ENCODE data around the gene PRKAR1B.

The PRKAR1B gene

DNA sequence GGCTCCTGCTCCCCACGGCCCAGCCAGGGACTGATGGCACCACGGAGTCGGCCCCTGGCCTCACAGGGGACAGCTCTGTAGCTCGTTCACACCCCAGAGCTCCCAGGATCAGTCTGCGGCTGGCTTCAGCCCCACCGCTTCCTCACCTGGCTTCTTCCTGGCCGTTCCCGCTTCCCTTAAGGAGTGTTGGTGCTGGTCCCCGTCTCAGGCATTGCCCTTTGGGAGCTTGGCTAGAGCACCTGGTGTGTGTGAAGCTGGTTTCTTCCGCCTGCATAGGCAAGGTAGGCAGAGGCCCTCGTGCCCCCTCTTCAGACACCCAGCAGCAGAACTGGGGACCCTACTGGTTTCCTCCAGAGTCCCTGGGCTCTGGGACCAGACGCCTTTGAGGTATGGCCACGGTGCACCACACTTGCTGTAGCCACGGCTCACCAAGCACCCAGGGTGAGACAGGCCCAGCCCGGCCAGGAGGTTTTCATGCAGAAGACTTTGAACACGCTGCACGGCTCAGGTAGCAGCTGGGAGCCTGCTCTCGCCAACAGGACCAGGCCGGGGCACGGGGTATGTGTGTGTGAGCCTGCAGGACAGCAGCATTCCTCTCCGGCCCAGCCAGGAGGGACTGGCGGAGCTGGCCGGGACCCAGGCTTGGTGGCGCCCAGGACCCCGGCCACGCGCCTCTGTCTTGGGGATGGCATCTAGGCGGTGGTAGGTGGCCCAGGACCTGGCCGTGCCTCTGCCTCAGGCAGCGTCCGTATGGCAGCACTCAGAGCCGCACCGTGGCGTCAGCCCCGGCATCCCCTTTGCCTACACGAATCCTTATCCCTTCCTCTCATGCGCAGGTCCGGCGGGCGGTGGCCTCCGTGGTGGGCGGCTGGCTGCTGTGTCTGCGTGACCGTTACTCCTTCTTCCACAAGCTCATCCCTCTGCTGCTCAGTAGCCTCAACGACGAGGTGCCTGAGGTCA is 13.2 kb upstream of the PRKAR1B start:
- DNase-seq: no peak

DNA sequence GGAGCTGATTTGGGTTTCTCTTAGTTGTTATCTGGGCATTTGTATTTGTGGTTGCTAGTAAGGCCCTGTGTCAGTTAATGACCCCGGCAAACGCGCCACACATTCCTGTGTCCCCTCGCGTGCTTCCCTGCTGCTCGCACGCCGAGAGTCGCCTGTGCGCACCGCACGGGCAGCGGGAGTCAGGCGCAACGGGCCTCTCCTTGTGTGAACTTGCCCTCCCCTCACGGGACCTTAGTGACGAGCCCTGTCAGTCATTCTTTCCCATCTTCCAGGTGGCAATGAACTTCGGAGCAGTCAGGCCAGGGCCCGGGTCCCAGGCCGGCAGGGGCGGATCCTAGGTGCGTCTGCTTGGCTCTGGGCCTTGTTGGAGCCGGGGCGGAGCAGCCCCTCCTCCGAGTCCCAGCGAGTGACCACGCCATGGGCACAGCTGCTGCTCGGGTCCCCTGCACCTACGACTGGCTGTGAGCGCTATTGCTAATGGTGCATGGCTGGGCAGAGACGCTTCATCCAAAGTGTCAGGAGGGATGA is 12.4 kb upstream of the PRKAR1B start:
- no peak for DNase-seq

DNA sequence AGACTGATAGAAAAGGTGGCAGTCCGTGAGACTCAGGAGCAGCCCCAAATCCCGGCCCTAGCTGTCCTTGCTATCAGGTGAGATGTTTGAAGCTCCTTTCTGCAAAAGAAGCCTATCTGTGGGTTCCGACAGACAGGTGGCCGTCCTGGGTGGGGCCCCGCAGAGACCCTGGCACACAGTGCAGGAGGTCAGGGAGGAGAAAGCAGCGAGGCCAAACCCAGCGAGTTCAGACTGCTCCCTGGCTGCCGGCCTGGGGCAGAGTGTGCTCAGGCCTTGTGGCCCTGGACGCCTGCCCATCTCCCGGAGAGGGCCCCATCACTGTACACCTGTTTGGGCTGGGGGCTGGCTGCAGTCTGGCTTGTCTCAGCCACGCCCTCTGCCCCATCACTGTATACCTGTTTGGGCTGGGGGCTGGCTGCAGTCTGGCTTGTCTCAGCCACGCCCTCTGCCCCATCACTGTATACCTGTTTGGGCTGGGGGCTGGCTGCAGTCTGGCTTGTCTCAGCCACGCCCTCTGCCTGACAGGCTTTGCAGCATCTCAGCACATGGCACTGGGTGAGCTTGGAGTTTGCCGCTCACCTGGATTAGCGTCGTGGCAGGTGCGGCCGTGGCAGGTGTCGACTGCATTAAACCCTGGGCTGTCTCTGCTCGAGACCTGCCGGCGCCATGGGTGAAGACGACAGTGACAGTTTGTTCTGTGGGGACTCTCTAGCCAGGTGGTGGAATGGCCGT is 11.8 kb upstream of the PRKAR1B start:
- DNase-seq: no peak

DNA sequence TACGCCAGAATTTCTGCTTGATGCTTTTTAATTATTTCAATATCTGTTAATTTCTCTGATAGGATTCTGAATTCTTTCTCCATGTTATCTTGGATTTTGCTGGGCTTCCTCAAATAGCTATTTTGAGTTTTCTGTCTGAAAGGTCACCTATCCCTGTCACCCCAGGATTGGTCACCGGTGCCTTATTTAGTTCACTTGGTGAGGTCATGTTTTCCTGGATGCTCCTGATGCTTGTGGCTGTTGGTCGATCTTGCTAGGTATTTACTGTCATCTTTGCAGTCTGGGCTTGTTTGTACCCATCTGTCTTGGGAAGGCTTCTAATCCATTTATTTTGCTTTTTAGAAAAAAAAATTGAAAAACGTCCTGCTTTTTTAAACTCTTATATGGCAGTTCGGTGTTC is 11.2 kb upstream of the PRKAR1B start:
- no peak for DNase-seq

DNA sequence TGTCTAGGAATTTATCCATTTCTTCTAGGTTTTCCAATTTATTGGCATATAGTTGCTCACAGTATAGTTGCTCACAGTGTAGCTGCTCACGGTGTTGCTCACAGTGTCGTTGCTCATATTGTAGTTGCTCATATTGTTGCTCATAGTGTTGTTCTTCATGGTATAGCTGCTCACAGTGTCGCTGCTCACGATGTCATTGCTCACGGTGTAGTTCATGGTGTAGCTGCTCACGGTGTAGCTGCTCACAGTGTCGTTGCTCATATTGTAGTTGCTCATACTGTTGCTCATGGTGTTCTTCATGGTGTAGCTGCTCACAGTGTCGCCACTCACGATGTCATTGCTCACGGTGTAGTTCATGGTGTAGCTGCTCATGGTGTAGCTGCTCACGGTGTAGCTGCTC is 7.7 kb upstream of the PRKAR1B start:
- no peak for DNase-seq

DNA sequence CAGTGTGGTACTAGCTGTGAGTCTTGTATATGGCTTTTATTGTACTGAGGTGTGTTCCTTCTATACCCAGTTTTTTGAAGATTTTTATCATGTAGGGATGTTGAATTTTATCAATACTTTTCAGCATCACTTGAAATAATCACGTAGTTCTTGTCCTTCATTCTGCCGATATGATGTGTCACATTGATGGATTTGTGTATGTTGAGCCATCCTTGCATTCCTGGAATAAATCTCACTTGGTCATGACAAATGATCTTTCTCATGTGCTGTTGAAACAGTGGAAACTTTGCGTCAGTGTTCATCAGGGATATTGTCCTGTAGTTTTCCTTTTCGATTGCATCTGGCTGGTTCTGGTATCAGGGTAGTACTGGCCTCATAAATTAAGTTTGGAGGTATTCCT is 7.1 kb upstream of the PRKAR1B start:
- DNase-seq: no peak

DNA sequence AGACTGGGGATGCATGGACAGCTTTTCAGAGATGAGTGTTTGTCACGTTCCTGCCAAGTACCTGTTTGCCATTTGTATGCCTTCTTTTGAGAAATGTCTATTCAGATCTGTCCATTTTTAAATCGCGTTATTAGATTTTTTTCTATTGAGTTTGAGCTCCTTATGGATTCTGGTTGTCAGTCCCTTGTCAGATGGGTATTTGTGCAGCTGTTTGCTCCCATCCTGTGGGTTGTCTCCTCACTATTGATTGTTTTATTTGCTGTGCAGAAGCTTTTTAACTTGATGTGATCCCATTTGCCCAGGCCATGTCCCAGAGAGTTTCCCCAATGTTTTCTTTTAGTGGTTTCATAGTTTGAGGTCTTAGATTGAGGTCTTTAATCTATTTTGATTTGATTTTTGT is 5.5 kb upstream of the PRKAR1B start:
- no peak for DNase-seq

DNA sequence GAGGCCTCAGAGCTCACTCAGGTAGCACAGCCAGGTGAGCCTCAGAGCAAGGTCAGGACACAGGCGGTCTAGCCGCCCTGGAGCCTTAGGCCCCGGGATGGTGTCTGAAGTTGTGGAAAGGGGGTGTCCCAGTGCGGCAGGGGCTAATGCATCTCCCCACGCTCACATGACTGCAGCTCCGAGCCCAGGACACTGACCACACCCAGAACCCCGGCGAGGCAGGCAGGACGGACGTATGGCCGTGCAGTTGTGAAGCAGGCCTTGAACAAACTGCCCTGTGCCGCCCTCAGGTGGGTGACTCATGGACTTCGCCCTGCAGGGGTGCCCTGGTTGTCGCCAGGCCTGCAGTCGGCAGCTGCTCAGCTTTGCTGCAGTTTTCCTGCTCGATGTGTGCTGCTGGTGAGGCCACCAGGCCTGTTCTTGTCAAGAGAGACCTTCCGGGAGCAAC is 5.0 kb upstream of the PRKAR1B start:
- DNase-seq: no peak

DNA sequence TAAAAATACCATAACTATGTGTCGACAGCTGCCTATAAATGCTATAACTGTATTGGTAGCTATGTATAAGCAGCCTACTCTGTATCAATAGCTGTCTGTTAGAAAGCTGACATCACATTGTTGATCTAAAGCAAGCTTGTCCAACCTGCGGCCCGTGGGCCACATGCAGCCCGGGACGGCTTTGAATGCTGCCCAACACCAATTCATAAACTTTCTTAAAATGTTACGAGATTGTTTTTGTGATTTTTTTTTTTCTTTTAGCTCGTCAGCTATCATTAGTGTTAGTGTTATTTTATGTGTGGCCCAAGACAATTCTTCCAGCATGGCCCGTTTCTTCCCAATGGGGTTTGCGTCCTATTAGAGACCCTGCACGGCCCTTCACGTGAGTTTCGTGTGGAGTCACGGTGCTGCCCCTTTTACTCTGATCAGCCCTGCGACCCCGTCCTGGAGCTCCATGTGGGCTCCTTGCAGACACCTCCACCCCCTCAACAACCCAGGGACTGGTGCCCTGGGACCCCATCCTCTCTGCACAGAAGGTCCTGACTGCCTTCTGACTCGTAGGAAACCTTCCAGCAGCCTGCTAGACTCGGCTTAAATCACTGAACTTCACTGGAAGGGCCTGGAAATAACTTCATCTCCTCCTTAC is 4.5 kb upstream of the PRKAR1B start:
- no peak for DNase-seq

DNA sequence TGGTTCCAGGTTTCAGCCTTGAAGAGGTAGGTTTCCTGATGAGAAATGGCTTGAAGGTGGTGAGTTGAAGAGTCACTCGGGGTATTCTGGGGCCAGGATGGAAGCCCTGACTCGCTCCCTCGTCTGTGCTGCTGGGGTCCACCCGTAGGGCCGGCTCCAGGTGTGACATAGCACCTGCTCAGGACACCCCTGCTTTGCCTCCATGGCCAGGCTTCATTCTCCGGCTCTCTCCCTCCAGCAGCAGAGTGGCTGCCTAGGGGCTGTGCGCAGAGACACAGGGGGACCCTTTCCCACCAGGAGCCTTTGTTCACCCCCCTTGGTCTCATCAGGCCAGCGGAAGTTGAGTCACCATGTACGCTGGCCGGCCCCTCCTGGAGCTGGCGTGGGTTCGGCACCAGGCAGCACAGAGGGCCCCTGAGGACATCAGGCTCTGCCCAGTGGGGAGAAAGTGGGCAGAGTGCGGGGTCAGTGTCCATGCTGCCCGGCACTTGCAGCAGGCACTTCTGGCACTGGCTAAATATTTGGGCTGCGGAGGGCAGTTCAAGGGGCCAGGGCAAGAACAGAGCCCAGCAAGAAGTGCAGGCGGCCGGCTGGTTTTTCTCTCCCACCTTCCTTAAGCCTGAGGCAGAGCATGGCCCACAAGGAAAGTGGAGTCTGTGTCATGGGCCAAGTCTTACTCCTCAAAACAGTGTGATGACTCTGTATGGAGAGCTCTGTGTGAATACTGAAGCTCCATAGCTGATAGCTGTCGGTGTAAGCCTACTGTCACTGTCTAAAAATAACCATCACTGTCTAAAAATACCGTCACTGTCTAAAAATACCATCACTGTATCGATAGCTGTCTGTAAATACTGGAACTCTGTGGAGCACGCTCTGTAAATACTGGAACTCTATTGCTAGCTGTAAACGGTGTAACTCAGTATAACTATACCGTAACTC is 3.7 kb upstream of the PRKAR1B start:
- no peak for DNase-seq

DNA sequence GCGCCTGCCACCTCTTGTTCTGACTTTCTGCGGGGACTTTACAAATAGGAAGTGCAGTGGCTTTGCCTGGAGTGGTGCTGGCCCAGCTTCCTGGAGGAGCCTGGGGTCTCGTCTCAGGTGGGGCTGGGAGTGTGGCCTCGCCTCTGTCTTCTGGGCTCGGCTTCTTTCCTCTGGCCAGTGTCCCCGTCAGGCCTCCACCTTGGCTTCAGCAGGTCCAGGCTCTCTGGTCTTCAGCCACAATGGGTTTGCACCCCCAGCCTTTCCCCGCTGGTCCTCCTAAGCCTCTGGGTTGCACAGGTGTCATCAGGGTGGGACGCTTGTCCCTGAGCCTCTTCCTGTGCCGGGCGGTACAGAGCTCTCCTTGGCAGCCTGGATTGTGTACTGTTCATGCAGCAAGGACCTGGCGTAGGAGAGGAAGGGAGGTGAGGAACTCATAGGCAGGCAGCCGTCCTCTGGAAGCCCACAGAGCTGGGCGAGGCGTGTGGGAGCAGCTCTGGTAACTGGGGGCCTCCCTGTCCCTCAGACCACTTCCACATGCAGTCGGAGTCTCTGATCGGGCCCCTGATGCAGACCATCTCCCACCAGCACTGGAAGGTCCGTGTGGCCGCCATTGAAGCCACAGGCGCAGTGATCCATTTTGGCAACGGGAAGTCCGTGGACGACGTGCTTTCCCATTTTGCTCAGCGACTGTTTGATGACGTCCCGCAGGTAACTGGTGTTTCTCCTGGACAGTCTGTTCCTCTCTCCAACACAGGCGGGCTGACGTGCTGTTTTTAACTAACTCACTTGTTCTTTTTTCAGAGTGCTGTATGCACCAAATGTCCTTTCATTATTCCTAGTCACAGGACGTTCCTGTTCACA is 2.3 kb upstream of the PRKAR1B start:
- no peak for DNase-seq

DNA sequence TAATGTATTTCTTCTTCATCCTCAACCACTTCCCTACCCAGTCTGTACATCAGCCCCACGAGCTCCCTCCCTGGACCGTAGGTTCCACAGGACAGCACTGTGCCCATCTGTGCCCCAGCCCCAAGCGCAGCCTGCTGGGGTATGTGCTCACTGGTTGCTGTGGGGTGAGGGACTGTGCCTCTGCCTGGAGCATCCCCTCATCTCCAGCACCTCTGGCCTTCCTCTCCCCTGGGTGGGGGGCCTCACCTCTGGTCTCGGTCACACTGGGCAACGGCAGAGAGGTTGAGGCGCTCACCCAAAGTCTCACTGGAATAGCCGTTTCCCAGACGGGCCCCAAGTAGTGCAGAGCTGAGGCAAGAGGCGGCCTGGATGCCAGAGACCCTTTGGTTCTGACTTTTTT is 1.5 kb upstream of the PRKAR1B start:
- DNase-seq: no peak

DNA sequence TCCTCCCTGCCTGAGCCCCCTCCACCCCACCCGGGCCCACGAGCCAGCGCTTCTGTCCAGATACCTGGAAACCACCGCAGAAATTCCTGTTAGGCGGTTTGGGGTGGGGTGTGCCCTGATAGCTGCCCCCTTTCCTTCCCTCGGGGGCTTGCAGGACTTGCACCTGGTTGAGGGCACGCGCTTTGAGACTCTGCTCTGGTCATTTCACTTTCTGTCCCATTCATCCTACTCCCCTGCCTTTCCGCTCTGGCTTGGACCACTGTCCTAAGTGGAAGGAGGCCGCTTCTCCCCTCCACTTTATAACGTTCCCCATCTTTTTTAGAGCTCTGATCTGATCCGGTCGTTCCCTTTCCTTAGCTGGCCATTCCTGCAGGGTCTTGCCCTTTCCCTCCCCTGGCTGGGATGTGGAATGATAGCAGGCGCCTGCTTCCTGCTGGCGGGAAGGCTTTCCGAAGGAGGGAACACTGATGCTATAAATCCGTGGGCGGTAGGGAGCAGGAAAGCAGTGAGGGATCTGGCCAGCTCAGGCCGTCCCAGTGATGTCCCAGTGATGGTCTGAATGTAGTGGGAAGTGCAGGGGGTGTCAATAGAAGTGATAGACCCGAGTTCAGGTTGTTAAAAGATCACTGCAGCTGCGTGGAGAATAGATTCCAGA is 852 bp upstream of the PRKAR1B start:
- DNase-seq: no peak

DNA sequence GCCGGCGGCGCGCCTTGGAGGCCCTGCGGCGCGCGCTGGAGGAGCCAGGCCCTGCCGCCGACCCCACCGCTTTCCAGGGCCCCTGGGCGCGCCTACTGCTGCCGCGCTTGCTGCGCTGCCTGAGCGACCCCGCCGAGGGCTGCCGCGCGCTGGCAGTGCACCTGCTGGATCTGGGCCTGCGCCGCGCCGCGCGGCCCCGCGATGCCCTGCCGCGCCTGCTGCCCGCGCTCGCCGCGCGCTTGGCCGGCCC is 302 bp downstream of the PRKAR1B start:
- DNase-seq: no peak

DNA sequence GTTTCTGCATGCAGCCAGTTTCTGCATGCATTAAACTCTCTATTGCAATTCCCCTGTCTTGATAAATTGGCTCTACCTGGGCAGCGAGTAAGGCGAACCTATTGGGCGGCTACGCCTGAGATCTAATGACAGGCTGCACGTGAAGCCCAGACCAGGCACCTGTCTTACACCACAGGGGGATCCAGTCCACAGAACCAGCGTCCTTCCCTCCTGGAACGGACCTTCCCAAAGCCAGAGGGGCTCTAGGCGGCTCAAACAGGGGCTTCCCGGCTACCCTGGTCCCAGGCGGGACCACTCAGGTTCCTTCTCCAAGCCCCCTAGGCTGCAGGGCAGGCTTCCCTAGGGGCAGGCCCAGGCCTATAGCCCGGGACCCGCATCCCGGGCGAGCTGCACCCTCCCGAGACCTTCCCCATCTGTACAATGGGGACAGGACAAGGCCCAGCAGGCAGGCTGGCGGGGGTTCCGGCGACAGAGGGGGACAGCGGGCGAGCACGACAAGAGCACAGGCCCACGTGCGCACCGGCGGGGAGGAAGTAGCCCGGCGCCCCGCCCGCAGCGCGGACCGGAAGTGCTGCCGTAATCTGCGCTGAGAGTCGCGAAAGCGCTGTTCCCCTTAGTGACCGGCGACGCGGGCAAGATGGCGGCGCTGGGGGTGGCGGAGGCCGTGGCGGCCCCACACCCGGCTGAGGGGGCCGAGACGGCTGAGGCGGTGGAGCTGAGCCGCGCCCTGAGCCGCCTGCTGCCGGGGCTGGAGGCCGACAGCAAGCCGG is 812 bp downstream of the PRKAR1B start, which contains the start of gene DNAAF5:
DNAAF5 (plus strand) TSS at position 616 of the 770 bp plus-strand sequence; CDS start at position 638, 22 bp downstream.
- DNase-seq: peak; percentile 73

DNA sequence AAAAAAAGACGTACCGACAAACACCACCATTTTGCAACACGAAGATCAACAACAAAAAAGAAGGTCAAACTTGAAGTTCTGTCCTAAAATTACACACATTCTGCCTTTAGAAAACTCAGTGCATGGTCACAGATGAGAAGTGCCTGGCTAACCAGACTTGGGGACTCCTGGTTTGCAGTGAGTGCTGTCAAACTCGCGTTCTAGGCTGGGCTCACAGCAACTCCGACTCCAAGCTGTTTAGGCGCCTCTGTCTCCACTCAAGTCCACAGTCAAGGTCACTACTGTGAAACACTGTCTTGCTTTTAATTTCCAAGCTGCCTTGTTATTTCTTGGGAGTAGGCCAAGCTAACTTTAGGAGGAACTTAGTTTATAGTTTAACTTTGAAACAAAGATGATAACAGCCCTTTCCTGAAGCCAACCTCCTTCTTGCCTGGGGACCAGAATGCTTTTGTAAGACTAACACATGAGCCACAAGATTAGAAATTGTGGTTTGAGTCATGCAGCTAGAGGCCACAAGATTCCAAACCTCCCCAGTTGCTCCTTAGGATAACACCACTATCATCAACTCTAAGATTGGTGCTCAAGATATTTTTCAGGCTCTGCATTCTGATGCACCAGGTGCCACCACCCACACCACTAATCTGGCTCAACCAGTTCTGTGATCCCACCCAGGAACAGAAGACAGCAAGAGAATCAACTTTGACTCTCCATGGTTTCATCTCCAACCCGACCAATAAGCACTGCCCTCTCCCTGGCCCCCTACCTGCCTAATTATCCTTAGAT is 1.7 kb downstream of the PRKAR1B start:
- DNase-seq: no peak

DNA sequence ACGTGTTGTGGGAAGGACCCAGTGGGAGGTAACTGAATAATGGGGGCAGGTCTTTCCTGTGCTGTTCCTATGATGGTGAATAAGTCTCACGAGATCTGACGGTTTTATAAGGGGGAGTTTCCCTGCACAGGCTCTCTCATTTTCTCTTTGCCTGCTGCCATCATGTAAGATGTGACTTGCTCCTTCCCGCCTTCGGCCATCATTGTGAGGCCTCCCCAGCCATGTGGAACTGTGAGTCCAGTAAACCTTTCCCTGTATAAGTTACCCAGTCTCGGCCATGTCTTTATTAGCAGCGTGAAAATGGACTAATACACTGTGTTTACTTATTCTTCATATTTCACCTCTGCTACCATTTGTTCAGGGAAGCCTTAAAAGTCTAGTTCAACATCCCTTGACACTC is 2.8 kb downstream of the PRKAR1B start:
- DNase-seq: no peak

DNA sequence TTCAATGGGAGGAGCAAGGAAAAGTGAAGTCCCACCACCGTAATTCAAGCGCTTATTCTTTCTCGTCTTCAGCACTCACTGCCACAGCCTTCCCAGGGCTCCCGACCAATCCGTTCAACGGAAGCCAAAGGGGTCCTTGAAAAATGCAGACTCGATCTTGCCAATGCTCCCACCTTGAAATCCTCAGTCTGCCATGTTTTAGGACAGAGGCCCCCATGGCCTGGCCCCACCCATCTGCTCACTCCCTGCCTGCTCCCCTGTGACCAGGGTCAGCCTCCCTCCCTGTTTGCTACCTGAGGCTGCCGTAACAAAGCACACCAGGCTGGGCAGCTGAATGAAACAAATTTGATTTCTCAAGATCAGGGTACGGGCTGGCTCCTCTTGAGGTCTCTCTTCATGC is 3.5 kb downstream of the PRKAR1B start:
- DNase-seq: no peak

DNA sequence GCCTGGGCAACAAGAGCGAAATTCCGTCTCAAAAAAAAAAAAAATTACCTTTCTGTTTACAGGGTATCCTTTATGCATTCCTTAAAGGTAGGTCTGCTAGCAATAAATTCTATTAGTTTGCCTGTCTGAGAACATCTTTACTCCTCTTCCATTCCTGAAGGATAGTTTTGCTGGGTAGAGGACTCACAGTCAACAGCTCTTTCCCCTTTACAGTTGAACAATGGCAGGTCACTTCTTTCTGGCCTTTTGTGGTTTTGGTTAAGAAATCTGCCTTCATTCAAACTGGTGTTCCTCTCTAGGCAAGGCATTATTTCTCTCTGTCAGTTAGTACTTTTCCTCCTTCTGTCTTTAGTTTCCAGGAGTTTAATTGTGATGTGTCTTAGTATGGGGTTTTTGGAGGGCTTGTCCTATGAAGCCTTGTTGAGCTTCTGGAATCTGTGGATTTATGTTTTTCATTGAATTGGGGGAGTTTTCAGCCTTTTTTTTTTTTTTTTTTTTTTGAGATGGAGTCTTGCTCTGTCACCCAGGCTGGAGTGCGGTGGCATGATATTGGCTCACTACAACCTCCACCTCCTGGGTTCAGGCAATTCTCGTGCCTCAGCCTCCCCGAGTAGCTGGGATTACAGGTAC is 5.3 kb downstream of the PRKAR1B start:
- DNase-seq: no peak

All from NCI-H2081 treated with DMSO at 0.1 percent for 48 hours (cell line).